ENCODE data around the gene VAV3. TPM values are rescaled to one million over a fixed set of nuclear protein-coding genes. Genes with fewer than 3 reads are reported as not detected.
A peak's percentile ranks its signal among the peaks of the same experiment; 100 is the strongest.

The VAV3 gene
- total RNA-seq, 2 donors from 2014 or later = 73.0 to 135 TPM

DNA sequence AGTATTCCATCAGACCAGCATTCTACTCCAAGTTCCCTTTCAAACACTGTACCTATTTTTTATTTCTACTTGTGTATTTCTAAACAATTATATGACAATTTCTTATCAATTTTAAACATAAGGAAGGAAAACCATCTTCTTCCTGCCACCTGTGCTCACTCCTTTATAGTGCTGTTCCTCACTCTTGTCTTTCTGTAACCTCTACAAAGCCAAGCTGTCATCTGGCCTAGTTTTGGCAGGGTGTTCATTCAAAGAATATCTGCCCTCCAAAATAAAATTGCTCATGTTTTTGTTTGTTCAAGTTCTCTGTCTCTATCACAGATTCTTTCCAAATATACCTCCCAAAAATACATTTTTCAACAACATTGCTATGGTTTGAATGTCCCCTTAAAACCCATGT is 360.2 kb downstream of the VAV3 start:
- no peaks in the 10 kb centered on the region for H3K27me3 ChIP-seq
- no peak overlapping the region for H3K9ac ChIP-seq (ENCODE audit: low read depth in 2 of 2, low read length in 2 of 2)
- no peak for DNase-seq
- TF ChIP-seq, protein P1, sequence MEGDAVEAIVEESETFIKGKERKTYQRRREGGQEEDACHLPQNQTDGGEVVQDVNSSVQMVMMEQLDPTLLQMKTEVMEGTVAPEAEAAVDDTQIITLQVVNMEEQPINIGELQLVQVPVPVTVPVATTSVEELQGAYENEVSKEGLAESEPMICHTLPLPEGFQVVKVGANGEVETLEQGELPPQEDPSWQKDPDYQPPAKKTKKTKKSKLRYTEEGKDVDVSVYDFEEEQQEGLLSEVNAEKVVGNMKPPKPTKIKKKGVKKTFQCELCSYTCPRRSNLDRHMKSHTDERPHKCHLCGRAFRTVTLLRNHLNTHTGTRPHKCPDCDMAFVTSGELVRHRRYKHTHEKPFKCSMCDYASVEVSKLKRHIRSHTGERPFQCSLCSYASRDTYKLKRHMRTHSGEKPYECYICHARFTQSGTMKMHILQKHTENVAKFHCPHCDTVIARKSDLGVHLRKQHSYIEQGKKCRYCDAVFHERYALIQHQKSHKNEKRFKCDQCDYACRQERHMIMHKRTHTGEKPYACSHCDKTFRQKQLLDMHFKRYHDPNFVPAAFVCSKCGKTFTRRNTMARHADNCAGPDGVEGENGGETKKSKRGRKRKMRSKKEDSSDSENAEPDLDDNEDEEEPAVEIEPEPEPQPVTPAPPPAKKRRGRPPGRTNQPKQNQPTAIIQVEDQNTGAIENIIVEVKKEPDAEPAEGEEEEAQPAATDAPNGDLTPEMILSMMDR (IDR thresholded peaks at IDR 0.05) = no peak
- no peaks in the 10 kb centered on the region for H3K36me3 ChIP-seq
- H3K4me1 ChIP-seq = no peaks in the 10 kb centered on the region
- H3K9me3 ChIP-seq = no peaks in the 10 kb centered on the region
- intact Hi-C loops (cut with DNase I) = no loop called here
- no peak overlapping the region for H3K27ac ChIP-seq
- H3K4me3 ChIP-seq = no peak overlapping the region

DNA sequence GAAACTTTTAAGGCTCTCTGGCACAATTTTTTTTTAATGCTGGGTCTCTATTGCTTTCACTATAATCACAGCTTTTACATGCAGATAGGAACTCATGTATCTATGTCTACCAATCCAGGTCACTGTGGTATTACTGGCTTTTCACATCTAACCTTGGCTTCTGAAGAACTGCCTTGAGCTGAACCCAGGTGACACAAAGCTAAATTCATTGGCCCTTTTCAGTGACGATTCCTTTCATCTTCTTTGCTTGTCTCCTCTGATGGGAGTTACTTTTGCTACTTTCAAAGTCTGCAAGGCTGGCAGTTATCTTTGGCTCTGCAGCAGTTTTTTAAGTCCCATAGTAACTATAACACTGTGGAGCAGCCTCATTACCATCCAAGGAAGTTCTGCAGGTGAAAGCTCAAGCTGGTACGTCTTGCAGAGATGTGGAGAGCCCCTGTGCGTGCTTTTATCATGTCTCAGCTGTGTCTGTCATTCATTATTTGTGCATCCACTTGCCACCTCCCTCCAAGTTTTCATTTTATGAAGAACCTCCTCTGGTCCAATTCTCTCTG is 364.3 kb downstream of the VAV3 start:
- Histone ChIP-seq H3K27me3 (no peaks in the 10 kb centered on the region), H3K27ac (no peak overlapping the region), H3K4me3 (no peak overlapping the region), H3K4me1 (no peaks in the 10 kb centered on the region), H3K9ac (ENCODE audit: low read depth in 2 of 2, low read length in 2 of 2) (no peak overlapping the region), H3K9me3 (no peaks in the 10 kb centered on the region), H3K36me3 (no peaks in the 10 kb centered on the region)
- intact Hi-C loops (cut with DNase I) = no loop called here
- no peak for DNase-seq
- TF ChIP-seq, protein P1 (IDR thresholded peaks at IDR 0.05) = no peak

DNA sequence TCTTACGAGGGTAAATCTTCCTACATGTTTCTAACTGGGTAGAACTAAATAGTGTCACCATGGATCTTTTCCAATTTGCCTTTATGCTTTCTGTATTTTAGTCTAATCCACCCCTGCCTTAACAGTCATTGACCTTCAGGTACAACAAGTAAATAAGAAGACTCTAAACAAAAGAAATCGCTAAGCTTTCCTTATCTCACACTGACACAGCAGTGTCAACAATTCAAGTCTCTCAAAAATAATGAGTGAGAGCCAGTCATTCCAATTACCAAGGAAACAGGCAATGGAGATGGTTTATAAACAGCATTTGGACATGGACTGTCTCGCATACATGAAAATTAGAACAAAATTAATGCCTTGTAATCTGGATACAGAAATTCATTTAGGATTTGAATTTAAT is 365.8 kb downstream of the VAV3 start:
- DNase-seq = no peak
- no peaks in the 10 kb centered on the region for H3K36me3 ChIP-seq
- no peaks in the 10 kb centered on the region for H3K27me3 ChIP-seq
- no peak overlapping the region for H3K27ac ChIP-seq
- no peaks in the 10 kb centered on the region for H3K9me3 ChIP-seq
- TF ChIP-seq, protein P1 (IDR thresholded peaks at IDR 0.05) = no peak
- H3K9ac ChIP-seq (ENCODE audit: low read depth in 2 of 2, low read length in 2 of 2) = no peak overlapping the region
- H3K4me1 ChIP-seq = no peaks in the 10 kb centered on the region
- H3K4me3 ChIP-seq = no peak overlapping the region
- intact Hi-C loops (cut with DNase I) = no loop called here

DNA sequence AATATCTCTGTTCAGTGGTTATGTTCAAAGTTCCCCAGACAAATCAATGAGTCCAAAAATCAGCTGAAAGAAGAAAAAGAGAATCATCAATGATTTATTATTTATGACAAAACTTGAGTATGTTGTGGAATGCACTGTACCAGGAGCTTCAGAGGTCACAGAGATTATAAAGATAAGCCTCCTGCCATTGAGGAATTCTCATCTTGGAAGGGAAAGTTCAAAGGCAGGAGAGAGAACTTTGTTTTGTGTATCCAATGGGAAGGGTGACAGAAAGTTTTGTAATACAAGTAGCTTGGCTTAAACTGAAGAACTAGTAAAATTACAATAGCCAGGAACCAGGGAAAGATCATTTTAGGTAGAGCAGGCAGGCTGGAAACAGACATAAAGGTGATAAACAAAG is 367.7 kb downstream of the VAV3 start:
- Histone ChIP-seq H3K27me3 (no peaks in the 10 kb centered on the region), H3K9ac (ENCODE audit: low read depth in 2 of 2, low read length in 2 of 2) (no peak overlapping the region), H3K27ac (no peak overlapping the region), H3K36me3 (no peaks in the 10 kb centered on the region), H3K4me1 (no peaks in the 10 kb centered on the region), H3K4me3 (no peak overlapping the region), H3K9me3 (no peaks in the 10 kb centered on the region)
- DNase-seq = no peak
- intact Hi-C loops (cut with DNase I) = no loop called here
- TF ChIP-seq, protein P1 (IDR thresholded peaks at IDR 0.05) = no peak

DNA sequence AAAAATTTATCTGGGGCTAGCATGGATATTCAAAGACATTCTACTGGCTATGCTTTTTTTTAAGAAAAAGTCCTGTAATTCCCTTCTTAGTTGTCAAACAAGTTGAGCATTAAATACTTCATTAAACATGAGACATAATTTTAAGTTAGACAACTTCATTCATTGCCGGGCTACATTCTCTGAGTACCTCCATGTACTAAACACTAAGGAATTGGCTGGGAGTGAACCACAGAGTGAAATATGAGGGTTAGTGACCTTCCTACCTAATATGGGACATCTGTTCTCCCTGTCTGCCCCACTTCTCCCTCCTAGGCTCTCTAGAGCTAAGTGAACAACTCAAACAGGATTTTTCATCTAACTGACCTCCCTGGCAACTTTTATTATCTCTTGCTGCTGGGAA is 370.4 kb downstream of the VAV3 start:
- TF ChIP-seq, protein P1 (IDR thresholded peaks at IDR 0.05) = no peak
- H3K4me3 ChIP-seq = no peak overlapping the region

More for the DNA sequence above, 370.4 kb downstream of the VAV3 start:
- intact Hi-C loops (cut with DNase I) = loop anchor here (5.0 kb wide), 1 partner anchor 57 kb away; no protein-coding TSS in a partner anchor
- H3K27me3 ChIP-seq = no peaks in the 10 kb centered on the region
- H3K4me1 ChIP-seq = no peaks in the 10 kb centered on the region
- H3K9ac ChIP-seq (ENCODE audit: low read depth in 2 of 2, low read length in 2 of 2) = no peak overlapping the region
- DNase-seq = no peak
- H3K36me3 ChIP-seq = no peaks in the 10 kb centered on the region
- H3K27ac ChIP-seq = peak overlapping the region; percentile 57
- no peaks in the 10 kb centered on the region for H3K9me3 ChIP-seq

Measured in colonic mucosa (tissue), 4 donors.